Astrocyte of the spinal cord (primary cell): ENCODE measurements around the gene C10orf105.
A peak's percentile ranks its signal among the peaks of the same experiment; 100 is the strongest.

Source experiments
- DNase-seq: peaks from one replicate; pipeline ENCODE4 v3.0.0; 2011; ENCODE audit warnings: low read depth, low spot score
- H3K4me3 ChIP-seq: 2 replicates; pipeline ENCODE4 v1.5.1; 2011; ENCODE audit warnings: low read depth, mild to moderate bottlenecking, low read length, moderate library complexity
- in situ Hi-C: cut with HindIII; loops from 2 replicates; pipeline ENCODE4 v1.10.0; 2017; ENCODE audit warnings: low sequenced_read_pairs
- TF ChIP-seq, protein P1 (sequence below): IDR thresholded peaks from 2 replicates; pipeline ENCODE4 v1.5.1; 2012; ENCODE audit warnings: low read depth, mild to moderate bottlenecking, low read length, inconsistent platforms

Gene C10orf105

GRCh38 chr10:71737001-71737833 lies 17.6 kb upstream of the C10orf105 start:
- TF ChIP-seq, protein P1, sequence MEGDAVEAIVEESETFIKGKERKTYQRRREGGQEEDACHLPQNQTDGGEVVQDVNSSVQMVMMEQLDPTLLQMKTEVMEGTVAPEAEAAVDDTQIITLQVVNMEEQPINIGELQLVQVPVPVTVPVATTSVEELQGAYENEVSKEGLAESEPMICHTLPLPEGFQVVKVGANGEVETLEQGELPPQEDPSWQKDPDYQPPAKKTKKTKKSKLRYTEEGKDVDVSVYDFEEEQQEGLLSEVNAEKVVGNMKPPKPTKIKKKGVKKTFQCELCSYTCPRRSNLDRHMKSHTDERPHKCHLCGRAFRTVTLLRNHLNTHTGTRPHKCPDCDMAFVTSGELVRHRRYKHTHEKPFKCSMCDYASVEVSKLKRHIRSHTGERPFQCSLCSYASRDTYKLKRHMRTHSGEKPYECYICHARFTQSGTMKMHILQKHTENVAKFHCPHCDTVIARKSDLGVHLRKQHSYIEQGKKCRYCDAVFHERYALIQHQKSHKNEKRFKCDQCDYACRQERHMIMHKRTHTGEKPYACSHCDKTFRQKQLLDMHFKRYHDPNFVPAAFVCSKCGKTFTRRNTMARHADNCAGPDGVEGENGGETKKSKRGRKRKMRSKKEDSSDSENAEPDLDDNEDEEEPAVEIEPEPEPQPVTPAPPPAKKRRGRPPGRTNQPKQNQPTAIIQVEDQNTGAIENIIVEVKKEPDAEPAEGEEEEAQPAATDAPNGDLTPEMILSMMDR: no peak
- no peak for DNase-seq
- in situ Hi-C loops: no loop called here
- H3K4me3 ChIP-seq: no peak overlapping the region

DNA sequence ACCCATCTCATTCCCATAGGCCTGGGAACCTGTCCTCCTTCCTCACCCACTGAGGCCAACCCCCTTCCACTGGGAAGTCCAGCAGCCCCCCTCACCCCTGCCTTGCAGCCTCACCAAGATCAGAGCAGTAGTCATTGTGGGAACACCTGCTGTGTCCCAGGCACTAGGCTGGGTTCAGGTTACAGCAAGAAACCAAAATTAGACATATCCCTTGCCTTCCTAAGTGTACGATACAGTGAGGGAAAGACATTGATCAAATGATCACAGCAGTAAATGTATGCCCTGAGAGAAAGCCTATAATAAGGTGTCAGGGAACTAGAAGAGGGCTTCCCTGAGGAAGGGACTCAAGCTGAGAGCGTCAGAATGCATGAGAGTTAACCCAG lies 17.0 kb upstream of the C10orf105 start:
- H3K4me3 ChIP-seq: no peak overlapping the region
- in situ Hi-C loops: no loop called here
- DNase-seq: peak; percentile 17
- TF ChIP-seq, protein P1: no peak

DNA sequence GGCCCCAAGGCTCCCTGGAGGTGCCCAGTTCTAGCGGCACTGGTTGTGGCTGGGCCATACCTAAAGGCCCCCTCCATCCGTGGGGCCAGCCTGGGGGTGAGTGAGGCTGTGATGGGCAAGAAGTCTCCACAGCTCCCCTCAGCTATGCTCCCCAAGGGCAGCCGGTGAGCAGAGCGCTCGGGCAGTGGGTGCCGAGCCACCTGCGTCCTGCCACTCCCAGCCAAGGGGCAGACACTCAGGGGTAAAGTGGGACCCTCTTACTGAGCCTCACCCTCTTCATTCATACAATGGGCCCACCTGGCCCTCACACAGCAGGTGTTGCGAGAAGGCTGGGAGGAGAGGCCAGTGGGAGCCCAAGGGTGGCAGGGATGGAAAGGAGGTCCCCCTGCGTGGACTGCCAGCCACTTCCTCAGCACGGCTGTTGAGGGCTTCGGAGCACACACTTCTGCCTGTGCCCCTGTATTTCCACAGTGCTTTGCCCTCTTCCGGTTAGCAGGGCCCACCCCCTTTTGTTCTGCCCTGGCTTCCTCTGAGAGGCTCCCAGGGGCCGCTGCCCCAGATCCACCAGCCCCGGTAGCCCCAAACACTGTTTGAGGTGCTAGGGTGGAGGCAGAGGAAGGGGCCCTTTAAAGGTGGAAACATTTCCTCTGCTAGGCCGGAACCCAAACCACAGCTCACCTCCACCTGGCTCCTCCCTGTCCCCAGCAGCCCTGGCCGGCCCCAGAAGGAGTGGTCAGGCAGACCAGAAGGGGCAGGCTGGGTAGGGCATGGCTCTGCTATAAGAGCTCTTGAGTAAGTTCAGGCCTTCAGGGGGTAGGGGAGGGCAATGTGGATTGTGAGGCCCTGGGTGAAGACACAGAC lies 16.4 kb upstream of the C10orf105 start:
- no peak overlapping the region for H3K4me3 ChIP-seq
- in situ Hi-C loops: no loop called here
- DNase-seq: no peak
- TF ChIP-seq, protein P1: no peak

GRCh38 chr10:71734797-71735196 lies 15.2 kb upstream of the C10orf105 start:
- TF ChIP-seq, protein P1: no peak
- no peak for DNase-seq
- in situ Hi-C loops: no loop called here
- H3K4me3 ChIP-seq: no peak overlapping the region

DNA sequence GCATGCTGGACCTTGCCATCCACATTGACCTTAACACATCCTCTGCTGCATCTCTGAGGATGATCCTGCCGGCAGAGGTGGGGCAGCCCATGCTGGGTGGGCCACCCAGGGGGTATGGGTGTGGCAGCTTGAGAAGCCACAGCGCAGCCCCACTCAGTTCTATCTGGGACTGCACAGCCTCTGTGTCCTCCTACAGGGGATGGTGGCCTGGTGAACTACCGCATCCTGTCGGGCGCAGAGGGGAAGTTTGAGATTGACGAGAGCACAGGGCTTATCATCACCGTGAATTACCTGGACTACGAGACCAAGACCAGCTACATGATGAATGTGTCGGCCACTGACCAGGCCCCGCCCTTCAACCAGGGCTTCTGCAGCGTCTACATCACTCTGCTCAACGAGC lies 12.2 kb upstream of the C10orf105 start:
- TF ChIP-seq, protein P1: no peak
- in situ Hi-C loops: no loop called here
- no peak overlapping the region for H3K4me3 ChIP-seq
- DNase-seq: no peak

DNA sequence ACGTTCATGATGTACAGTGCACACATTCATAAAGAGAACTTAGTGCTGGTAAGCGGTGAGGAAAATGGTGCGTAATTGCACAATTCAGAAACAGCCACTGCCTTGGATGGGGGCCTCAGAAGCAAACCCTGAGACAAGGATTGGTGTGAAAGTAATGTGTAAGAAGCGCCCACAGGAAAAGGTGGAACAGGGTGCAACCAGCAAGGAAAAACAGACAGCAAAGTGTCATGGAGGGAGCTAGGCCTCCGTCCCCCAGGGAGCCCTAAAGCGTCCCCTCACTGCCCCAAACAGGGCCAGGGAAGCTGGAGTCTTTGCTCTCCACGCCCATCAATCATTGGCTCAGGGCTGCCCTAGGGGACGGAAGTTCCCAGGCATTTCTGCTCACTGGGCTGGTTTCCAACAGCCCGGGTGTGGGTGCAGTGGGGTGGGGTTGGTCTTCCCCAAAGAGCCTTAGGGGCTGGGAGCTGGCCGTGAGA lies 9.6 kb upstream of the C10orf105 start:
- in situ Hi-C loops: no loop called here
- TF ChIP-seq, protein P1: no peak
- H3K4me3 ChIP-seq: no peak overlapping the region
- no peak for DNase-seq
